ENCODE data around the gene BCOR.
A peak's percentile ranks its signal among the peaks of the same experiment; 100 is the strongest.

The BCOR gene

GRCh38 chrX:40142417-40142816 is 44.7 kb upstream of the BCOR start:
- no peak for DNase-seq (ENCODE audit: insufficient read length, low spot score)
- FAIRE-seq: no peak
- TF ChIP-seq TAF1 (IDR thresholded peaks at IDR 0.05; ENCODE audit: low read depth, low read length) (no peak), POLR2AphosphoS5 (IDR thresholded peaks at IDR 0.05; ENCODE audit: low read depth, low read length) (no peak), PAX5 (IDR thresholded peaks at IDR 0.05; ENCODE audit: insufficient read depth, low read length, severe bottlenecking) (no peak), POLR2A (IDR thresholded peaks at IDR 0.05; ENCODE audit: low read depth, low read length) (no peak), POU2F2 (IDR thresholded peaks at IDR 0.05; ENCODE audit: low read depth, low read length) (no peak), SPI1 (IDR thresholded peaks at IDR 0.05; ENCODE audit: low read depth, low read length) (no peak)

GRCh38 chrX:40140706-40141499 is 43.1 kb upstream of the BCOR start:
- TF ChIP-seq POU2F2 (IDR thresholded peaks at IDR 0.05; ENCODE audit: low read depth, low read length) (no peak), PAX5 (IDR thresholded peaks at IDR 0.05; ENCODE audit: insufficient read depth, low read length, severe bottlenecking) (no peak), POLR2AphosphoS5 (IDR thresholded peaks at IDR 0.05; ENCODE audit: low read depth, low read length) (no peak), SPI1 (IDR thresholded peaks at IDR 0.05; ENCODE audit: low read depth, low read length) (no peak), TAF1 (IDR thresholded peaks at IDR 0.05; ENCODE audit: low read depth, low read length) (no peak), POLR2A (IDR thresholded peaks at IDR 0.05; ENCODE audit: low read depth, low read length) (no peak)
- DNase-seq (ENCODE audit: insufficient read length, low spot score) (no peak), FAIRE-seq (no peak)

GRCh38 chrX:40132751-40133150 is 35.0 kb upstream of the BCOR start:
- DNase-seq (ENCODE audit: insufficient read length, low spot score) (no peak), FAIRE-seq (no peak)
- TF ChIP-seq PAX5 (IDR thresholded peaks at IDR 0.05; ENCODE audit: insufficient read depth, low read length, severe bottlenecking): no peak
- no peak for TF ChIP-seq TAF1 (IDR thresholded peaks at IDR 0.05; ENCODE audit: low read depth, low read length)
- TF ChIP-seq SPI1 (IDR thresholded peaks at IDR 0.05; ENCODE audit: low read depth, low read length): no peak
- no peak for TF ChIP-seq POLR2A (IDR thresholded peaks at IDR 0.05; ENCODE audit: low read depth, low read length)
- TF ChIP-seq POU2F2 (IDR thresholded peaks at IDR 0.05; ENCODE audit: low read depth, low read length): no peak
- no peak for TF ChIP-seq POLR2AphosphoS5 (IDR thresholded peaks at IDR 0.05; ENCODE audit: low read depth, low read length)

GRCh38 chrX:40131654-40132337 is 34.0 kb upstream of the BCOR start:
- DNase-seq (ENCODE audit: insufficient read length, low spot score) (no peak), FAIRE-seq (no peak)
- TF ChIP-seq TAF1 (IDR thresholded peaks at IDR 0.05; ENCODE audit: low read depth, low read length): no peak
- TF ChIP-seq POLR2A (IDR thresholded peaks at IDR 0.05; ENCODE audit: low read depth, low read length): no peak
- no peak for TF ChIP-seq POLR2AphosphoS5 (IDR thresholded peaks at IDR 0.05; ENCODE audit: low read depth, low read length)
- no peak for TF ChIP-seq PAX5 (IDR thresholded peaks at IDR 0.05; ENCODE audit: insufficient read depth, low read length, severe bottlenecking)
- TF ChIP-seq POU2F2 (IDR thresholded peaks at IDR 0.05; ENCODE audit: low read depth, low read length): no peak
- no peak for TF ChIP-seq SPI1 (IDR thresholded peaks at IDR 0.05; ENCODE audit: low read depth, low read length)

- DNase-seq (ENCODE audit: insufficient read length, low spot score): no peak
- TF ChIP-seq POLR2AphosphoS5 (IDR thresholded peaks at IDR 0.05; ENCODE audit: low read depth, low read length): no peak
- no peak for TF ChIP-seq TAF1 (IDR thresholded peaks at IDR 0.05; ENCODE audit: low read depth, low read length)
- no peak for TF ChIP-seq POLR2A (IDR thresholded peaks at IDR 0.05; ENCODE audit: low read depth, low read length)
- TF ChIP-seq SPI1 (IDR thresholded peaks at IDR 0.05; ENCODE audit: low read depth, low read length): no peak
- TF ChIP-seq POU2F2 (IDR thresholded peaks at IDR 0.05; ENCODE audit: low read depth, low read length): no peak
- no peak for TF ChIP-seq PAX5 (IDR thresholded peaks at IDR 0.05; ENCODE audit: insufficient read depth, low read length, severe bottlenecking)
- FAIRE-seq: no peak
Observed at GRCh38 chrX:40130207-40130606, 32.4 kb upstream of the BCOR start.

GRCh38 chrX:40127052-40127451 is 29.3 kb upstream of the BCOR start:
- DNase-seq (ENCODE audit: insufficient read length, low spot score): no peak
- FAIRE-seq: peak; percentile 87
- TF ChIP-seq SPI1 (IDR thresholded peaks at IDR 0.05; ENCODE audit: low read depth, low read length): no peak
- TF ChIP-seq PAX5 (IDR thresholded peaks at IDR 0.05; ENCODE audit: insufficient read depth, low read length, severe bottlenecking): no peak
- TF ChIP-seq POLR2AphosphoS5 (IDR thresholded peaks at IDR 0.05; ENCODE audit: low read depth, low read length): no peak
- no peak for TF ChIP-seq POLR2A (IDR thresholded peaks at IDR 0.05; ENCODE audit: low read depth, low read length)
- TF ChIP-seq POU2F2 (IDR thresholded peaks at IDR 0.05; ENCODE audit: low read depth, low read length): no peak

- TF ChIP-seq POLR2AphosphoS5 (IDR thresholded peaks at IDR 0.05; ENCODE audit: low read depth, low read length) (no peak), POLR2A (IDR thresholded peaks at IDR 0.05; ENCODE audit: low read depth, low read length) (no peak), POU2F2 (IDR thresholded peaks at IDR 0.05; ENCODE audit: low read depth, low read length) (no peak), PAX5 (IDR thresholded peaks at IDR 0.05; ENCODE audit: insufficient read depth, low read length, severe bottlenecking) (no peak), SPI1 (IDR thresholded peaks at IDR 0.05; ENCODE audit: low read depth, low read length) (no peak), TAF1 (IDR thresholded peaks at IDR 0.05; ENCODE audit: low read depth, low read length) (no peak)
- FAIRE-seq: no peak
- no peak for DNase-seq (ENCODE audit: insufficient read length, low spot score)
Observed at GRCh38 chrX:40122487-40122886, 24.7 kb upstream of the BCOR start.

- no peak for TF ChIP-seq POU2F2 (IDR thresholded peaks at IDR 0.05; ENCODE audit: low read depth, low read length)
- no peak for TF ChIP-seq POLR2AphosphoS5 (IDR thresholded peaks at IDR 0.05; ENCODE audit: low read depth, low read length)
- TF ChIP-seq PAX5 (IDR thresholded peaks at IDR 0.05; ENCODE audit: insufficient read depth, low read length, severe bottlenecking): no peak
- DNase-seq (ENCODE audit: insufficient read length, low spot score): no peak
- peak; percentile 9 for FAIRE-seq
Observed at GRCh38 chrX:40121618-40122017, 23.9 kb upstream of the BCOR start.

- TF ChIP-seq PAX5 (IDR thresholded peaks at IDR 0.05; ENCODE audit: insufficient read depth, low read length, severe bottlenecking) (no peak), POLR2A (IDR thresholded peaks at IDR 0.05; ENCODE audit: low read depth, low read length) (no peak), POLR2AphosphoS5 (IDR thresholded peaks at IDR 0.05; ENCODE audit: low read depth, low read length) (no peak), SPI1 (IDR thresholded peaks at IDR 0.05; ENCODE audit: low read depth, low read length) (no peak), TAF1 (IDR thresholded peaks at IDR 0.05; ENCODE audit: low read depth, low read length) (no peak), POU2F2 (IDR thresholded peaks at IDR 0.05; ENCODE audit: low read depth, low read length) (no peak)
- peak; percentile 38 for FAIRE-seq
- no peak for DNase-seq (ENCODE audit: insufficient read length, low spot score)
Observed at GRCh38 chrX:40120838-40121580, 23.3 kb upstream of the BCOR start.

Data from GM12891 (cell line).